PFSK-1 (cell line): ENCODE measurements around the gene CTSH.
A peak's percentile ranks its signal among the peaks of the same experiment; 100 is the strongest.

Experiments
- FOXP2 ChIP-seq: optimal IDR thresholded peaks from 2 replicates; pipeline ENCODE3; 2011; ENCODE audit warnings: borderline replicate concordance, control low read depth, inconsistent platforms; ENCODE audit not compliant: insufficient read depth; ENCODE audit errors: extremely low read length, extremely low read depth
- POLR2AphosphoS5 ChIP-seq: IDR thresholded peaks from 2 replicates; pipeline ENCODE4 v1.6.1; 2012; ENCODE audit warnings: low read depth, mild to moderate bottlenecking, control low read depth, low read length, moderate library complexity
- REST ChIP-seq, 2 experiments: IDR thresholded peaks; 2 replicates each; pipeline versions ENCODE4 v1.6.1 to v1.8.0; 2011 to 2012; ENCODE audit warnings: low read depth in 2 of 2, low read length in 2 of 2, control low read depth in 1 of 2, inconsistent platforms in 1 of 2, mild to moderate bottlenecking in 1 of 2, moderate library complexity in 1 of 2; ENCODE audit not compliant: insufficient read depth in 1 of 2
- SIN3A ChIP-seq: IDR thresholded peaks from 2 replicates; pipeline ENCODE4 v1.6.1; 2012; ENCODE audit warnings: mild to moderate bottlenecking, low read length, moderate library complexity, borderline replicate concordance; ENCODE audit not compliant: insufficient read depth
- TAF1 ChIP-seq: IDR thresholded peaks from 2 replicates; pipeline ENCODE4 v1.6.1; 2012; ENCODE audit warnings: low read length, control low read depth, borderline replicate concordance; ENCODE audit not compliant: insufficient read depth

CTSH gene

DNA sequence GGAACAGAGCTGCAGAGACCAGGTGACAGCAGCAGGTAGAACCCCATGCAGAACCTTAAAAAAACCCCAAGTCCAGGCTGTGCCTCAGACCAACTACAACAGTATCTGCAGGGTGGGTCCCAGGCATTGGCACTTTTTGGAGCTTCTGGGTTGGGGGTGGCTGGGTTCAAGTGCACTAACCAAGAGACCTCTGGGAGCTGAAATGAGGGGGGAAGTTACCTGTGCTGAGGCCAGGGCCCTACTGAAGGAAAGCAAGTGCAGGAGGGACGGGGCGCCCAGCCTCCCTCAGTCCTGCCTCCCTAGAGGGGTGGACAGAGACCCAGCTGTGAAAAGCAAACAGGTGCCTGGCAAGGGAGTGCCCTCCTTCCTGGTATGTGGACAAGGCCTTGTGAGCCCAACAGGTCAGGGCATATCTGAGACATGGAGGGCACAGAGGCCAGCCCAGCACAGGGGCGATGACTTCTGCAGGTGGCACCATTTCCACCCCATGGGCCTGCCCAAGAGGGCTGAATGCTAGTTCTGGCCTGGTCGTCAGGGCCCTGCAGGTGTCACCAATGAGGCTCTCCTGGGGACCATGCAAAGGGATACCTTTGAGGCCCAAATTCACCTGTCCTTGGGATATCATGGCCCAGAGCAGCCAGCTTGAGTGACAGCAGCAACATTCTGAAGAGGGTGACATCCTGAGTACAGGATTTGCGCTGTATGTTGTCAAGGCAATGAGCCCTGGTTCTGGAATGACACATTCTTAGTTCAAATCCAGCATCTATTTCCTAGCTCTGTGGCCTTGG lies 18.7 kb downstream of the CTSH start:
- no peak for TF ChIP-seq TAF1
- 0 out of 2 replicates have a peak, but pooled peaks have one; percentile 31 for TF ChIP-seq POLR2AphosphoS5
- no peak for TF ChIP-seq REST (IDR thresholded peaks at IDR 0.05; ENCODE audit: insufficient read depth in 1 of 2, low read depth in 2 of 2, low read length in 2 of 2)

DNA sequence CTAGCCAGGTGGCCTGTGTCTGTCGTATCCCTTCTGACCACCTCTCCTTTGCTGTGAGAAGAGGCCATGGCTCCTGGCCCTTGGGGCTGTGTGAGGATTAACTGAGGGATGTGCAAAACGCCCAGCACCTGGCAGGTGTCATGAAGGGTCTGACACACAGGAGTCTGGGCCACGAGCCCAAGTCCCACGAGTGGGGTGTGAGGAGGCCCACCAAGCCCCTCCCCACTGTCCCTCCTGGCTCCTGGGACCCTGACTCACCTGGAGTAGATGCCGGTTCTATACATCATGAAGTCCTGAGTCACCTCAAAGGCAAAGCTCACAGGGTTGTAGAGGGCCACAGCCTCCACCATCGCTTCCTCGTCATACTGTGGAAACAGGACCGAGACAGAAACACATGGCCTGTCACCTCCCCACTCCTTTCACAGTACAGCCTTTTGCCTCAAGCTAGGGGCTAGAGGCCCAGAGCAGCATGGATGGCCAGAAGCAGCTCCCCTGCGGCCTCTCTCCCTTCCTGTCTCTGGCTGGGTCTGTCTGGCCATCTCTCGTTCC lies 19.7 kb downstream of the CTSH start:
- no peak for TF ChIP-seq POLR2AphosphoS5
- no peak for TF ChIP-seq SIN3A

DNA sequence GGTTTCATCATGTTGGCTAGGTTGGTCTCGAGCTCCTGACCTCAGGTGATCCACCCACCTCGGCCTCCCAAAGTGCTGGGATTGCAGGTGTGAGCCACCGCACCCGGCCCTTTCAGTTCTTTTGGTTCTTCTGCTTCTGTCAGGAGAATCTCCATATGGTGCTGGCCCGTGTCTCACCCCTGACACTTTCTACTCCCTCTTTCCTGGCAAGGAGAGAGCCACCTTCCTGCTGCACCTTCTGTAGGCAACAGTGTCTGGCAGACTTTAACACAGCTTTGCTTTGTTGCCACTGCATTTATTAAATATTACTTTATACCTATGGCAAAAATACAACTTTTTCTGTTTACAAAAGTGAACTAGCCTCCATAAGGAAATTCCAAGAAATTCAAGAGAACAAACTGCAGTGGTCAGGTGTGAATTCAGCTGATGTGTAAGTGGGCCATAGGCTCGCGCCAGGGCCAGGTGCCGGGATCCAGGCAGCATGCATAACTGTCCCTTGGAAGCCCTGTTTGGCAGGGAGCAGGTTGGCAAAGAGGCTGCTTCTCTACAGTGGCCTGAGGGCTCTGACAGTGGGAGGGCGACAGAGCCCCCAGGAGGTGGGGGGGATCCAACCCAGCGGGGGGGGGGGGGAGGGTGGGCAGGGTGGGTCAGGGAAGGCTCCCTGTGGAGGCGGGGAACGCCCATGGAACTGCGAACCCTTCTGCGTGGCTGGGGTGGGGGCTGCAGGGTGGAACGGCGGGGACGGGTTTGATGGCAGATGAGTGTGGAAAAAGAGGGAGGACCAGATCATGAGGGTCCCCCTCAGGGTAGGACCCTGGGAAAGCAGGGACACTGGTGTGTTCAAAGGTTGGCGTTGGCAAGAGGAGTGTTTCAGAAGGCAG lies 21.1 kb downstream of the CTSH start:
- TF ChIP-seq SIN3A (no peak), FOXP2 (no peak), TAF1 (no peak)

DNA sequence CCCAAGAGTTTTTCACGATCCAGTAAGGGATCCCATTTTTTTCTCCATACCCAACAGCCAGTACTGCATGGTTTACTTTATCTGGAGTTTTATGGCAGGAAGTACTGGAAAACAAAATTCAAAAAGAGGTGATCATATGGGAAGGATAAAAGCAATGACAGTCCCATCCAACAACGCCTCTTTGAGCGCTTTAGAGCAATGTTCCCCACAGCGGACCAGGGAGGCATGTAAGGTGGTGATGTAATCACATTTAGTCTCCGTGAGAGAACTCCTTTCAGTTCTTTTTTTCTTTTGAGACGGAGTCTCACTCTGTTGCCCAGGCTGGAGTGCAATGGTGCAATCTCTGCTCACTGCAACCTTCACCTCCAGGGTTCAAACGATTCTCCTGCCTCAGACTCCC lies 21.8 kb downstream of the CTSH start:
- no peak for TF ChIP-seq REST (IDR thresholded peaks at IDR 0.05; ENCODE audit: insufficient read depth in 1 of 2, low read depth in 2 of 2, low read length in 2 of 2)
- no peak for TF ChIP-seq SIN3A
- TF ChIP-seq FOXP2, result no peak
- no peak for TF ChIP-seq POLR2AphosphoS5

GRCh38 chr15:78922527-78922926 lies 22.3 kb downstream of the CTSH start:
- TF ChIP-seq POLR2AphosphoS5 (no peak), TAF1 (no peak), REST (IDR thresholded peaks at IDR 0.05; ENCODE audit: insufficient read depth in 1 of 2, low read depth in 2 of 2, low read length in 2 of 2) (no peak), SIN3A (no peak), FOXP2 (no peak)

- TF ChIP-seq SIN3A (no peak), FOXP2 (no peak), POLR2AphosphoS5 (no peak), TAF1 (no peak), REST (IDR thresholded peaks at IDR 0.05; ENCODE audit: insufficient read depth in 1 of 2, low read depth in 2 of 2, low read length in 2 of 2) (no peak)
Measured at GRCh38 chr15:78921940-78922339, 22.9 kb downstream of the CTSH start.
